ENCODE data around the gene KIAA1549. TPM values are rescaled to one million over a fixed set of nuclear protein-coding genes. Genes with fewer than 3 reads are reported as not detected.
A peak's percentile ranks its signal among the peaks of the same experiment; 100 is the strongest.

The KIAA1549 gene
- total RNA-seq, 3 donors from 2014 or later = 2.0 to 4.2 (median 2.1) TPM

DNA sequence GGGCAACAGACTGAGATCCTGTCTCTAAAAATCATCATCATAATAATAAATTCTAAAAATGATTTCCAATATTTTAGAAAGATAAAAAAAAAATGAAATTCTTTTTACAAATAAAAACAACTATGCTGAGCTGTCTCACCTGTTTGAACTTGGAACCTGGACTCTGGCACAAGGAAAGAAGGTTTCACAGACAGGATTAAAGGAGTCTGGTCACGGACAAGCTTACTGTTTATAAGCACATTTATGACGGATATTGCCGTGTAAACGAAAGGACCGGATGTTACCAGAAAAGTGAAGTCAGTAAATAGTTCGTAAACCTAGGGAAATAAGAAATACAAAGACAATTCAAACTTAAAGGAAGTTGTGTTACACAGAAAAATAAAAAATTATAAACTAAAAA is 70.2 kb downstream of the KIAA1549 start:
- peak; percentile 90 for ATAC-seq
- intact Hi-C loops (cut with DNase I, micrococcal nuclease) = no loop called here
- peak in 1 of 3 donors; percentile 34 for DNase-seq

DNA sequence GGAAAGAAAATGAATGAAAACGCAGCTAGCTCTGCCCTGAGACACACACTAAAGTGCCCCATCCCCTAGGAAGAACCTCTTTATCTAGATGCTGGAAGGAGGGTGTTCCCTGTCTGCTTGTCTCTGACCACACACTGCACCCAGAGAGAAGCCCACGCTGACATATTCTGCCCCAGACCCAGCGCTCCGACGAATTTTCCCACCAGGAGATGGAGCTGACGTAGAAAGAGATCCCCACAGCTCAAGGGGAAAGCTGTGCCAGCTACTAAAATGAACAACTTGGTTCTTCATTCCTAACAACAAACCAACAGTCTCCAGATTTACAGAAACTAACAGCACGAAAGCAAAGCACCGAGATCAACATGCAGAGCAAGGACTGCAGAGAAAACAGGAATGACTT is 73.3 kb downstream of the KIAA1549 start:
- DNase-seq (no peak), ATAC-seq (no peak)
- Histone ChIP-seq H3K36me3 (ENCODE audit: low read depth) (no peaks in the 10 kb centered on the region), H3K4me1 (ENCODE audit: low read depth) (no peaks in the 10 kb centered on the region), H3K9me3 (no peaks in the 10 kb centered on the region), H3K4me3 (no peak overlapping the region)
- intact Hi-C loops (cut with DNase I, micrococcal nuclease) = no loop called here
- TF ChIP-seq, protein P1, sequence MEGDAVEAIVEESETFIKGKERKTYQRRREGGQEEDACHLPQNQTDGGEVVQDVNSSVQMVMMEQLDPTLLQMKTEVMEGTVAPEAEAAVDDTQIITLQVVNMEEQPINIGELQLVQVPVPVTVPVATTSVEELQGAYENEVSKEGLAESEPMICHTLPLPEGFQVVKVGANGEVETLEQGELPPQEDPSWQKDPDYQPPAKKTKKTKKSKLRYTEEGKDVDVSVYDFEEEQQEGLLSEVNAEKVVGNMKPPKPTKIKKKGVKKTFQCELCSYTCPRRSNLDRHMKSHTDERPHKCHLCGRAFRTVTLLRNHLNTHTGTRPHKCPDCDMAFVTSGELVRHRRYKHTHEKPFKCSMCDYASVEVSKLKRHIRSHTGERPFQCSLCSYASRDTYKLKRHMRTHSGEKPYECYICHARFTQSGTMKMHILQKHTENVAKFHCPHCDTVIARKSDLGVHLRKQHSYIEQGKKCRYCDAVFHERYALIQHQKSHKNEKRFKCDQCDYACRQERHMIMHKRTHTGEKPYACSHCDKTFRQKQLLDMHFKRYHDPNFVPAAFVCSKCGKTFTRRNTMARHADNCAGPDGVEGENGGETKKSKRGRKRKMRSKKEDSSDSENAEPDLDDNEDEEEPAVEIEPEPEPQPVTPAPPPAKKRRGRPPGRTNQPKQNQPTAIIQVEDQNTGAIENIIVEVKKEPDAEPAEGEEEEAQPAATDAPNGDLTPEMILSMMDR (IDR thresholded peaks at IDR 0.05) = no peak

More for the DNA sequence above, 70.2 kb downstream of the KIAA1549 start:
- Histone ChIP-seq H3K9me3 (no peaks in the 10 kb centered on the region), H3K4me1 (ENCODE audit: low read depth) (no peaks in the 10 kb centered on the region), H3K4me3 (no peak overlapping the region), H3K36me3 (ENCODE audit: low read depth) (no peaks in the 10 kb centered on the region)
- TF ChIP-seq, protein P1 (IDR thresholded peaks at IDR 0.05) = no peak

DNA sequence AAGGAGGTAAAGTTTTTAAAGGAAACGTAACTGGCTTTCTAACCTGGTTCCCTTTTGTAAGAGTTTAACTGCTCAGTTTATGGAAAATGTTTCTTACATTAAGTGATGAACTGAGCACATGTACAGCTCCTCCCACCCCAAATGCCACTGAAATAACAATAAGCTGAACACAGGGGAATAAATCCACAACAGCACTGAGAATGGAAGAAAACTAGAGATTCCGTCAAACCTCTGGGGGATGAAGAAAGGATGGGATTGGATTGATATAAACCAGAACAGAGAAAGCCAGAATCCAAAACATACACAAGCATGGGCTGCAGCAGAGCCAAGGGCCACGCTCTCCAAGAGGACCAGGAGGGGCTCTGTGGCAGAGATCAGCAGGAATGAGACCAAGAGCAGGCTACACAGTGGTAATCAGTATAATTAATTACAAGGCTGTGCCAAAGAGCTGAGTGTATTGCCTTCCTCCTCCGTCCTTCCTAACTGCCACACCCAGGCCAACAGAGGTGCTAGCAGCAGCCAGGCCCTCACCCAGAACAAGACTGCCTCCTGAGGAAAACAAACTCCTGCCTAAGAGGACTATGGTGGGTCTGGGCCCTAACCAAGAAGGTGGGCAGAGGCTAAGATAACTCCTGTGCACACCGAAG is 73.9 kb downstream of the KIAA1549 start:
- TF ChIP-seq, protein P1 (IDR thresholded peaks at IDR 0.05) = no peak
- Histone ChIP-seq H3K4me1 (ENCODE audit: low read depth) (no peaks in the 10 kb centered on the region), H3K36me3 (ENCODE audit: low read depth) (no peaks in the 10 kb centered on the region), H3K9me3 (no peaks in the 10 kb centered on the region), H3K4me3 (no peak overlapping the region)
- intact Hi-C loops (cut with DNase I, micrococcal nuclease) = no loop called here
- DNase-seq = no peak
- ATAC-seq = no peak

DNA sequence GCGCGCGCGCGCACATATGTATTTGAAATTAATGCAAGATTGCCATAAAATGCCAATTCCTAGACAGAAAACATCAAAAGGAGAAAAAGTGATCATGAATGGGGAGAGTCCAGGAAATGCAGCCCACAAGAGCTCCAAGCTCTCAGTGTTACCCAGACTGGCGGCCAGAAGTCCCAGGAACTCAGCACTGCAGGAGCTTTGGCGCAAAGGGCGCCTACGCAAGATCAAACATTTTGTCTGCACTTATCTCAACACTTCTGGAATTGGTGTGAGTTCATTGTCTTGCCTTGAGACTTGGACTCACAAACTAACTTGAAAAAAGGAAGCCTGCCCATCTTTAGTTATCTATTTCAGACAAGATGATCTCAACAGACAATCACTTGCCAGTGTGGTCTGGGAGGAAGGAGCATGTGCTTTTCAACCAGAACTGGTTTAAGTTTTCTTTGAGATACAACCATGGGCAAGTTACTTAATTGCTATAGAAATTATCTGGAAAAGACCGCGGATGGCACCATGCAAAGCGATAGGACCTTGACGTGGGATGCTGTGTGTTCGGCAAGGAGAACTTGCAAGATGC is 77.2 kb downstream of the KIAA1549 start:
- TF ChIP-seq, protein P1 (IDR thresholded peaks at IDR 0.05) = no peak
- no peak for DNase-seq
- Histone ChIP-seq H3K9me3 (no peaks in the 10 kb centered on the region), H3K36me3 (ENCODE audit: low read depth) (no peaks in the 10 kb centered on the region), H3K4me1 (ENCODE audit: low read depth) (no peaks in the 10 kb centered on the region), H3K4me3 (no peak overlapping the region)
- intact Hi-C loops (cut with DNase I, micrococcal nuclease) = no loop called here
- no peak for ATAC-seq

DNA sequence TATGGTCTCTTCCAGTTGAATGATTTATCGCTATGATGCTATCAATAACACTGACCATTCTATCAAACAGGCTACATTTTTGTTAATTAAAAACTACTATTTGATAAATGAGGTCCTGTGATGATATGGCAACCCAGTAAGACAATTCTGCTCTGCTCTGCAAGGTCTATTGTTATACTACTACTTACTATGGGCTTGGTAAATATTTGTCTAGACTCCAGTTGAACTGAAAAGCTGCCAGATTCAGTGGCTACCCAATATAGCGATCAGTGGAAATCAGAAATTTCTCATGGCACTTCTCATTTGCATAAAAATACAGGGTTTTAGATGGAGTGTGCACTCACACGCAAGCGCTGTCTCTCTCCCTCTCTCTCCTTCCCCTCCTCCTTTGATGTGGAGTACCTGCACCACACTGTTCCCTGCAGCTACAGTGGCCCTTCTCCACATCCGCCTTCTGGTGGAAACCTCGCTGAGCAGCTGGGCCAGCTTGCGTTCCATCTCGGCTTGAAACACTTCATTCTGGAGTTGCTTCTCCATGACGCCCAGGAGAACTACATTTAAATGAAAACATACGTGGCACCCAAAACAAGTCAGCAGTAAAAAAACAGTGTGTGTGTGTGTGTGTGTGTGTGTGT is 77.9 kb downstream of the KIAA1549 start:
- no peaks in the 10 kb centered on the region for H3K36me3 ChIP-seq (ENCODE audit: low read depth)
- no peak overlapping the region for H3K4me3 ChIP-seq
- intact Hi-C loops (cut with DNase I, micrococcal nuclease) = no loop called here
- ATAC-seq (peak; percentile 73), DNase-seq (peak in 1 of 3 donors; percentile 33)
- no peaks in the 10 kb centered on the region for H3K9me3 ChIP-seq
- TF ChIP-seq, protein P1 (IDR thresholded peaks at IDR 0.05) = no peak
- no peaks in the 10 kb centered on the region for H3K4me1 ChIP-seq (ENCODE audit: low read depth)

Data from mucosa of descending colon (tissue), 3 donors.